Neural cell (in vitro differentiated cells): ENCODE measurements around the gene SNX27. TPM values are rescaled to one million over a fixed set of nuclear protein-coding genes. Genes with fewer than 3 reads are reported as not detected.

ENCODE experiments used
- H2AFZ ChIP-seq: fragments of 200-600, 300-800 bp; sonication (generic), shearing (Covaris generic); 2 replicates; pipeline ENCODE4 v1.6.0; 2014; ENCODE audit warnings: low read depth, mild to moderate bottlenecking, antibody characterized with exemption, low read length, moderate library complexity
- H3F3A ChIP-seq: fragments of 200-600 bp; shearing (Covaris generic); 2 replicates; pipeline ENCODE4 v1.6.1; 2016; ENCODE audit warnings: mild to moderate bottlenecking, moderate library complexity, mixed read lengths, antibody characterized with exemption, low read length; ENCODE audit not compliant: insufficient read depth, poor library complexity, severe bottlenecking
- H3K27ac ChIP-seq: fragments of 200-600, 300-800 bp; sonication (generic), shearing (Covaris generic); 2 replicates; pipeline ENCODE4 v1.5.1; 2014; ENCODE audit warnings: mild to moderate bottlenecking, low read length, moderate library complexity
- H3K27me3 ChIP-seq: fragments of 300-800, 200-600 bp; sonication (generic), shearing (Covaris generic); 2 replicates; pipeline ENCODE4 v1.6.0; 2014; ENCODE audit warnings: mild to moderate bottlenecking, low read depth, low read length, moderate library complexity; ENCODE audit not compliant: insufficient read depth
- H3K36me3 ChIP-seq: fragments of 300-800, 200-600 bp; sonication (generic), shearing (Covaris generic); 2 replicates; pipeline ENCODE4 v1.5.1; 2014; ENCODE audit warnings: mild to moderate bottlenecking, antibody characterized with exemption, low read length, moderate library complexity; ENCODE audit not compliant: insufficient read depth
- H3K4me2 ChIP-seq: fragments of 300-800, 200-600 bp; sonication (generic), shearing (Covaris generic); 2 replicates; pipeline ENCODE4 v1.6.0; 2014; ENCODE audit warnings: mild to moderate bottlenecking, low read length
- H3K4me3 ChIP-seq: fragments of 300-800, 200-600 bp; sonication (generic), shearing (Covaris generic); 2 replicates; pipeline ENCODE4 v1.5.1; 2014; ENCODE audit warnings: mild to moderate bottlenecking, low read length, moderate library complexity
- H3K79me2 ChIP-seq: fragments of 200-600 bp; shearing (Covaris generic); replicated peaks from 2 replicates; pipeline ENCODE4 v1.6.0; 2014; ENCODE audit warnings: mild to moderate bottlenecking, low read length, moderate library complexity; ENCODE audit not compliant: insufficient read depth
- H3K9ac ChIP-seq: fragments of 300-800, 200-600 bp; sonication (generic), shearing (Covaris generic); 2 replicates; pipeline ENCODE4 v1.6.1; 2016; ENCODE audit warnings: mild to moderate bottlenecking, low read length, mixed read lengths
- H3K9me2 ChIP-seq: fragments of 200-600 bp; shearing (Covaris generic); 2 replicates; pipeline ENCODE4 v1.6.1; 2016; ENCODE audit warnings: mild to moderate bottlenecking, low read length, mixed read lengths; ENCODE audit not compliant: insufficient read depth
- H3K9me3 ChIP-seq: fragments of 200-600, 300-800 bp; sonication (generic), shearing (Covaris generic); 2 replicates; pipeline ENCODE4 v1.6.1; 2016; ENCODE audit warnings: mild to moderate bottlenecking, mixed run types, low read length, moderate library complexity, mixed read lengths
- H4K20me1 ChIP-seq: fragments of 200-600 bp; shearing (Covaris generic); 2 replicates; pipeline ENCODE4 v1.6.1; 2016; ENCODE audit warnings: mild to moderate bottlenecking, mixed run types; ENCODE audit not compliant: insufficient read depth
- CTCF ChIP-seq: fragments of 450-650 bp; IDR thresholded peaks from 2 replicates; pipeline ENCODE4 v1.5.1; 2014; ENCODE audit warnings: antibody characterized with exemption, mild to moderate bottlenecking, moderate library complexity; ENCODE audit not compliant: poor library complexity, severe bottlenecking
- EP300 ChIP-seq: fragments of 450-650 bp; conservative IDR thresholded peaks from 2 replicates; pipeline ENCODE4 v1.6.1; 2014; ENCODE audit warnings: antibody characterized with exemption, mild to moderate bottlenecking, moderate library complexity; ENCODE audit not compliant: poor library complexity, severe bottlenecking
- EZH2 ChIP-seq: fragments of 200-600, 300-800 bp; shearing (Covaris generic), sonication (generic); IDR thresholded peaks from 2 replicates; pipeline ENCODE4 v1.6.1; 2014; ENCODE audit warnings: antibody characterized with exemption, low read length, borderline replicate concordance, mild to moderate bottlenecking; ENCODE audit not compliant: insufficient read depth, poor library complexity, severe bottlenecking
- MXI1 ChIP-seq: fragments of 450-650 bp; conservative IDR thresholded peaks from 2 replicates; pipeline ENCODE4 v1.6.1; 2014; ENCODE audit warnings: antibody characterized with exemption, mild to moderate bottlenecking; ENCODE audit not compliant: poor library complexity, severe bottlenecking
- POLR2AphosphoS5 ChIP-seq: IDR thresholded peaks from 2 replicates; pipeline ENCODE4 v1.6.1; 2012
- RAD21 ChIP-seq: fragments of 450-650 bp; conservative IDR thresholded peaks from 2 replicates; pipeline ENCODE4 v1.6.1; 2014; ENCODE audit warnings: antibody characterized with exemption, mild to moderate bottlenecking, moderate library complexity
- REST ChIP-seq: IDR thresholded peaks from 2 replicates; pipeline ENCODE4 v1.6.1; 2012; ENCODE audit warnings: borderline replicate concordance
- SMC3 ChIP-seq: fragments of 450-650 bp; conservative IDR thresholded peaks from 2 replicates; pipeline ENCODE4 v1.6.1; 2014; ENCODE audit warnings: antibody characterized with exemption, mild to moderate bottlenecking, moderate library complexity; ENCODE audit not compliant: poor library complexity
- TAF1 ChIP-seq: IDR thresholded peaks from 2 replicates; pipeline ENCODE4 v1.6.1; 2012; ENCODE audit warnings: low read depth
- polyA plus RNA-seq: library from polyadenylated mRNA; depleted of rRNA; stranded (reverse); fragments of >200 nt; gene quantifications from 2 replicates; pipeline ENCODE4 v1.2.3, GENCODE V29; 2014

The SNX27 gene
- polyA plus RNA-seq, 1 donor from 2014 or later, result 30.2 TPM

GRCh38 chr1:151563376-151563775, 48.5 kb upstream of the SNX27 start:
- no peaks in the 10 kb centered on the region for H3K36me3 ChIP-seq
- no peak overlapping the region for H3K9ac ChIP-seq
- H3K9me2 ChIP-seq, result no peaks in the 10 kb centered on the region

GRCh38 chr1:151565502-151566189, 46.2 kb upstream of the SNX27 start:
- Histone ChIP-seq H3K27me3 (no peaks in the 10 kb centered on the region), H3K27ac (no peak overlapping the region), H4K20me1 (no peaks in the 10 kb centered on the region), H3K9me3 (no peaks in the 10 kb centered on the region), H3K36me3 (peaks cover 10% of the 10 kb centered on the region), H3K9ac (no peak overlapping the region), H3K79me2 (no peaks in the 10 kb centered on the region), H3K9me2 (no peaks in the 10 kb centered on the region), H3F3A (no peaks in the 10 kb centered on the region), H3K4me3 (no peak overlapping the region), H2AFZ (no peak overlapping the region), H3K4me2 (no peak overlapping the region)
- no peak for TF ChIP-seq EZH2
- TF ChIP-seq MXI1, result no peak
- TF ChIP-seq RAD21, result no peak
- no peak for TF ChIP-seq REST
- TF ChIP-seq EP300, result no peak
- no peak for TF ChIP-seq POLR2AphosphoS5
- no peak for TF ChIP-seq CTCF
- no peak for TF ChIP-seq SMC3
- TF ChIP-seq TAF1, result no peak

More at GRCh38 chr1:151563376-151563775, 48.5 kb upstream of the SNX27 start:
- Histone ChIP-seq H3K27me3 (no peaks in the 10 kb centered on the region), H3F3A (no peaks in the 10 kb centered on the region), H3K4me2 (no peak overlapping the region), H3K4me3 (no peak overlapping the region), H3K79me2 (no peaks in the 10 kb centered on the region), H3K27ac (no peak overlapping the region), H3K9me3 (no peaks in the 10 kb centered on the region), H2AFZ (no peak overlapping the region), H4K20me1 (no peaks in the 10 kb centered on the region)
- TF ChIP-seq SMC3 (no peak), EZH2 (no peak), TAF1 (no peak), REST (no peak)
